ENCODE data around the gene DTWD2. TPM values are rescaled to one million over a fixed set of nuclear protein-coding genes. Genes with fewer than 3 reads are reported as not detected.

DTWD2 gene
- total RNA-seq, 1 donor from 2014 or later, result 7.9 TPM

GRCh38 chr5:118906947-118907346 is 81.4 kb downstream of the DTWD2 start:
- Histone ChIP-seq H3K36me3 (no peaks in the 10 kb centered on the region), H3K27me3 (no peaks in the 10 kb centered on the region), H3K4me1 (no peaks in the 10 kb centered on the region), H3K9me3 (no peaks in the 10 kb centered on the region), H3K27ac (no peak overlapping the region), H3K4me3 (no peak overlapping the region)
- intact Hi-C loops (cut with DNase I), result no loop called here
- TF ChIP-seq CTCF (IDR thresholded peaks at IDR 0.05) (no peak), POLR2AphosphoS5 (IDR thresholded peaks at IDR 0.05; ENCODE audit: insufficient read depth in 1 of 2, low read depth in 1 of 2) (no peak), POLR2A (IDR thresholded peaks at IDR 0.05) (no peak)
- no peak for DNase-seq (ENCODE audit: extremely low spot score in 2 of 2)

GRCh38 chr5:118905196-118905595 is 83.2 kb downstream of the DTWD2 start:
- Histone ChIP-seq H3K9me3 (no peaks in the 10 kb centered on the region), H3K4me3 (no peak overlapping the region), H3K27ac (no peak overlapping the region), H3K27me3 (no peaks in the 10 kb centered on the region), H3K36me3 (no peaks in the 10 kb centered on the region), H3K4me1 (no peaks in the 10 kb centered on the region)
- intact Hi-C loops (cut with DNase I), result no loop called here
- TF ChIP-seq CTCF (IDR thresholded peaks at IDR 0.05) (no peak), POLR2A (IDR thresholded peaks at IDR 0.05) (no peak), POLR2AphosphoS5 (IDR thresholded peaks at IDR 0.05; ENCODE audit: insufficient read depth in 1 of 2, low read depth in 1 of 2) (no peak)
- no peak for DNase-seq (ENCODE audit: extremely low spot score in 2 of 2)

DNA sequence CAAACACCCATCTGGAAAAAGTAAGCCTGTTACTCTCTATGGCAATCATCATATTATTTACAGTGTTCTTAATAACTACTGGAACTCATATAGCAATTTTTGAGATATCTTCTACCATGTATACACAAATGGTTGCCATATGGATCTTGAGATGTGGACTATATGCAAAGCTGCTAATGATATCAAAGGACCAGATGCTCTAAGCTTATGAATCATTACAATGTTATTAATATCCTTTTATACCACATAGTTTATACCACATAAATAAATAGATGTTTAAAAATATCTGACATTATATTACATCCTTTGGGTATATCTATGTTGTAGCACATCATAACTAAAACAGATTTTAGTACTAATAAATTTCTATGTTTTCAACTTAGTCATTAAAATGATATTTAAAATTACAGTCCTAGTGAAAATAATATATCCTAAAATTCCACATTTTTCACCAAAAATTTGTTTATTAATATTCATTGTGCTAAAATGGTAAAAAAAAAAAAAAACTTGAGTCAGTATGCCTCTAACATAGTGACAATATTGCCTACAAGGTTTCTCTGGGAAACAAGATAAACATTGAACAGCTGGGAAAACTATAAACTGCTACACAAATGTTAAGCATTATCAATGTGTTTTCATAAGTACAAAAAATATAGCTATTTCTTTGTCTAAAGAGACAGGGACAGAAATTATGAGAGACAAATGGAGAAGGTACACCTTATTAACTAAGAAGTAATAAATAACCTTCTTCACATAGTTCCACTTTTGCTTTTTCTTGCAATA is 85.5 kb downstream of the DTWD2 start:
- H3K36me3 ChIP-seq, result no peaks in the 10 kb centered on the region
- H3K4me1 ChIP-seq, result no peaks in the 10 kb centered on the region
- H3K4me3 ChIP-seq, result no peak overlapping the region
- intact Hi-C loops (cut with DNase I), result no loop called here
- DNase-seq (ENCODE audit: extremely low spot score in 2 of 2), result no peak
- H3K27me3 ChIP-seq, result no peaks in the 10 kb centered on the region
- H3K9me3 ChIP-seq, result no peaks in the 10 kb centered on the region
- H3K27ac ChIP-seq, result no peak overlapping the region
- no peak for TF ChIP-seq POLR2AphosphoS5 (IDR thresholded peaks at IDR 0.05; ENCODE audit: insufficient read depth in 1 of 2, low read depth in 1 of 2)
- no peak for TF ChIP-seq POLR2A (IDR thresholded peaks at IDR 0.05)
- TF ChIP-seq CTCF (IDR thresholded peaks at IDR 0.05), result no peak

GRCh38 chr5:118894709-118895108 is 93.6 kb downstream of the DTWD2 start:
- DNase-seq (ENCODE audit: extremely low spot score in 2 of 2), result no peak
- H3K4me1 ChIP-seq, result no peaks in the 10 kb centered on the region
- no peaks in the 10 kb centered on the region for H3K27me3 ChIP-seq
- H3K4me3 ChIP-seq, result no peak overlapping the region
- H3K27ac ChIP-seq, result no peak overlapping the region
- no peaks in the 10 kb centered on the region for H3K9me3 ChIP-seq
- TF ChIP-seq CTCF (IDR thresholded peaks at IDR 0.05) (no peak), POLR2AphosphoS5 (IDR thresholded peaks at IDR 0.05; ENCODE audit: insufficient read depth in 1 of 2, low read depth in 1 of 2) (no peak), POLR2A (IDR thresholded peaks at IDR 0.05) (no peak)
- intact Hi-C loops (cut with DNase I), result no loop called here
- H3K36me3 ChIP-seq, result no peaks in the 10 kb centered on the region

DNA sequence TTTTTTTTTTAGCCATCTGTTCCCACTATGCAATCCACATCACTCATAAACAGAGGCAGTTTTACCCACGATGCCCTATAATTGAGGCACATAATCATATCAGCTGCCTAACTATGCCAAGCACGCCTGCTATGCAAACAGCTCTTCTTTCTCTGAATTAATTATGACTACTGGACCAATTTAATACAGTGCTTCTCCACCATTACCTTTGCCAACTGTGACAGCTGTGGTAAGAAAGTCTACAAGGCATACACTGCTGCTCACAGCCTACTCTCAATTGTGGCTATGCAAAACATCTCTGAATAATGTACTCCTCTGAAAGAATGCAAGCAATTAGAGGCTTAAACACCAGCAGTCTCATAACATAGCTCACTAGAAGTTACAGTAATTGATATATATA is 97.1 kb downstream of the DTWD2 start:
- TF ChIP-seq CTCF (IDR thresholded peaks at IDR 0.05) (no peak), POLR2A (IDR thresholded peaks at IDR 0.05) (no peak), POLR2AphosphoS5 (IDR thresholded peaks at IDR 0.05; ENCODE audit: insufficient read depth in 1 of 2, low read depth in 1 of 2) (no peak)
- H3K27me3 ChIP-seq, result no peaks in the 10 kb centered on the region
- no peaks in the 10 kb centered on the region for H3K36me3 ChIP-seq
- no peak for DNase-seq (ENCODE audit: extremely low spot score in 2 of 2)
- intact Hi-C loops (cut with DNase I), result no loop called here
- H3K27ac ChIP-seq, result no peak overlapping the region
- no peak overlapping the region for H3K4me3 ChIP-seq
- no peaks in the 10 kb centered on the region for H3K4me1 ChIP-seq
- H3K9me3 ChIP-seq, result no peaks in the 10 kb centered on the region

Measured in vagina (tissue), 2 donors.